Fibroblast of skin of back (primary cell): Measurements from ENCODE around the gene GTF2H1. TPM values are rescaled to one million over a fixed set of nuclear protein-coding genes. Genes with fewer than 3 reads are reported as not detected.
A peak's percentile ranks its signal among the peaks of the same experiment; 100 is the strongest.

ENCODE experiments used
- DNase-seq: peaks from one replicate; pipeline ENCODE4 v3.0.0-alpha.2; 2013
- polyA plus RNA-seq, 2 experiments: library from polyadenylated mRNA; unstranded; fragments of 120-200 nt; gene quantifications; one replicate each; pipeline ENCODE4 v1.2.1, GENCODE V29; 2013; ENCODE audit not compliant: insufficient read length in 2 of 2

Gene GTF2H1
- polyA plus RNA-seq (2013, experiment 1 of 2; ENCODE audit: insufficient read length), result 36.3 TPM
- polyA plus RNA-seq (2013, experiment 2 of 2; ENCODE audit: insufficient read length), result 37.7 TPM

DNA sequence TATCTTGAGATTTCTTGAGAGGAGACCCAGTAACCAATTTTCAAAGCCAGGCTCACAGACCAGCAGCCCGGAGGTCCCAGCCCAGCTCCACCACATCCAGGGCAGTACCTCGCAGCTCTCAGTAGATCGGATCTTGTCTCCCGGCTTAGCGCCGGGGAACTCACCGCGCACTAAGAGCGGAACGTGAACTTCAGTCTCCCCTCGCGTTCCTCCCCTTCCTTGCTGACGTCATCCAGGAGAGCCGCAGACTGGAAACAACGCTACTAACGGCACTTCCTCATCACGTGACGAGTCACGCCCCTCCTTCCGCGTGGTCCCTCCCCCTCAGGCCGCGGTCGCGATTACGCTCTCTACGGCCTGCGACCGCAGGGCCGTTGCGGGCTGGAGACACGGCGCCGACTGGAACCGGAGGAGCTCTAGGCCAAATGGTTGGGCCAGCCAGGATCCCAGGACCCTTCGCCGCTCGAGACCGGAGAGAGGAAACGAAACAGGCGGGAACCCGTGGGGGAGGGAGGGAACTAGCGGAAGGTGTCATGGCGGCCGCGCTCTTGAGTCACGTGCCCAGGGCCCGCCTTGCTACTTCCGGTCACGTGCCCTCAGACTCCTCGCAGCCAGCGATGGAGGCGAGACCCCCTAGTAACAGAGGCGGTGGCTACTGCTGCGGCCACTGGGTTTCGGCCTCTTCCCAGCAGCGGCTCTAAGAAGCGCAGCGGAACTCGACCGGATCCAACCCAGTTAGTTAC, at the start of gene GTF2H1, which contains the start of gene HPS5:
Gene GTF2H1, plus strand, starts transcription at position 599 of the 743 bp plus-strand sequence. CDS start 10,508 bp downstream, outside the sequence.
Gene HPS5, minus strand, starts transcription at position 172 of the 743 bp plus-strand sequence. CDS start 4,282 bp downstream, outside the sequence.
- DNase-seq, result peak; percentile 99

DNA sequence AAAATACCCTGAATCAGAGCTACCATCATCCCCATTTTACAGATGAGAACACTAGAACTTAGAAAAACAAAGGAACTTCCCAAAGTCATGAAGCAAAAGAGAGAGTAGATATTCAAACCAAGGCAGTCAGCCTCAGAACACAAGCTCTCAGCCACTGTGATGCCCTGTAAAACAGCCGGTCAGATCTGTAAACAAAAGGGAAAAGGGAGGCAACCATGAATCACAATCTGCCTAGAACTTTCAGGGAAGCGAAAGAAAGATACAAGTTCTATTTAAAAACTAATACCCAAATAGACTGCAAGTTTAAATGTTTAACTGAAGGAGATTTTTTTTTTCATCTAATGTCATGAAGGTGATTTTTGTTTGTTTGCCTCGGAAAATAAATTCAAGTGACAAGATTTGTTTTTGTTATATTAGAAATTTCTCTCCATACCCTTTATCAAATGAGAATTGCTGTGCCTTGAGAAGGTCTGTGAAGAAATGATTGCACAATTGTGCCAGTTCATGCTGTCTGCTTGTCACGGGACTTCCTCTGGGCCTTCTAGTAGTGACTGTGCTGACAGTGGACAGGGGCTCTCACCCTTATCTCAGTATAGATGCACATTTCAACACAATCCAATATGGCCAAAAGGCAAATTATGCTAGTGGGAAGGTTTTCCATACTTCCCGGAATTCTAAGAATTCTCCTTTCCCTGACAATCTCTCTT, 44.6 kb upstream of the GTF2H1 start:
- DNase-seq, result no peak

DNA sequence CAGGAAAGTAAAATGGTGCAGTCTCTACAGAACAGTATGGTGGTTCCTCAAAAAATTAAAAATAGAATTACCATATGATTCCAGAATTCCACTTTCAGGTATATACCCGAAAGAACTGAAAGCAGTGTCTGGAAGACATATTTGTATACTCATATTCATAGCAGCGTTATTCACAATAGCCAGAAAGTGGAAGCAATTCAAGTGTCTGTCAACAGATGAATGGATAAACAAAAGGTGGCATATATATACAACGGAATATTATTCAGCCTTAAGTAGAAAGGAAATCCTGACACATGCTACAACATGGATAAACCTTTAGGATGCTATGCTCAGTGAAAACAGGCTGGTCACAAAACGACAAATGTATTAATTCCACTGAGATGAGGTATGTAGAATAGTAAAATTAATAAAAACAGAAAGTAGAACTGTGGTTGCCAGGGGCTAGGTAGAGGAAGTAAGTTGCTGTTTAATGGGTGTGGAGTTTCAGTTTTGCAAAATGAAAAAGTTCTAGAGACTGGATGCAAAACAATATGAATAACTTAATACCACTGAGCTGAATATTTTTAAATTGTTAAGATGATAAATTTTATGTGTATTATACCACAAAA, 41.8 kb upstream of the GTF2H1 start:
- DNase-seq, result no peak

GRCh38 chr11:18282626-18283025, 39.7 kb upstream of the GTF2H1 start:
- DNase-seq, result no peak

- DNase-seq, result no peak
Measured at GRCh38 chr11:18285841-18286240, 36.5 kb upstream of the GTF2H1 start.

DNA sequence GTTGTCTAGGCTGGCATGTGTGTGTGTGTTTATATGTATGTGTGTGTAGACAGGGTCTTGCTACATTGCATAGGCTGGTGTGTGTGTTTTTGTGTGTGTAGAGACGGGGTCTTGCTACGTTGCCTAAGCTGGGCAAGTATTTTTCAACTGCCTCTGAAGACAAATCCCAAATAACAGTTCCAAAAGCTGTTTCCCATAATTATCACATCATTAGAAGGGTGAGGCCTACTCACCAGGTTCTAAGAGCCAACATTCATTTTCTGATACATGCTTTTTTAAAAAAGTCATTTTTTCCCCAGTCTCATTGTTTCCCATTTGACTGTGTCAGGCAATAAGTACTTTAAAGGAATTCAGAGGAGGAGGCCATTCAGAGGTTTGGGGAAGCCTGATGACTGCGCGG, 33.5 kb upstream of the GTF2H1 start:
- no peak for DNase-seq

GRCh38 chr11:18294862-18295261, 27.5 kb upstream of the GTF2H1 start:
- no peak for DNase-seq

DNA sequence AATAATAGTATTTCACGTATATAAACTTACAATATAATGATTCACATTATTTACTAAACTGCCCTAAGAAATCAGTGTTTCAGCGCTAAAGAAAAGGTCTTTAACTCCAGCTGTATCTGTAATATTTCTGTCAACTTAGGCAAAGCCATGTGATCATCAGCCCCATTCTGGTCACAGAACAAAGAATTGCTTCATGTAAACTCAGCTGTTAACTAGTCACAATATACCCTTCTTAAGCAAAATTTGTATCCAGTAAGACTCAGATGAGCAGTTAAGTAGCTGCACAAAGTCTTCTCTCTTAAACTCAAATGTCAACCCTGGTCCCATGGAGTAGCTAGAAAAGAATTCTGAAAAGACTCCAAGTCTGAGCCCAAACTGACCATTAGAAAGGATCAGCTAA, 27.1 kb upstream of the GTF2H1 start:
- DNase-seq, result no peak

DNA sequence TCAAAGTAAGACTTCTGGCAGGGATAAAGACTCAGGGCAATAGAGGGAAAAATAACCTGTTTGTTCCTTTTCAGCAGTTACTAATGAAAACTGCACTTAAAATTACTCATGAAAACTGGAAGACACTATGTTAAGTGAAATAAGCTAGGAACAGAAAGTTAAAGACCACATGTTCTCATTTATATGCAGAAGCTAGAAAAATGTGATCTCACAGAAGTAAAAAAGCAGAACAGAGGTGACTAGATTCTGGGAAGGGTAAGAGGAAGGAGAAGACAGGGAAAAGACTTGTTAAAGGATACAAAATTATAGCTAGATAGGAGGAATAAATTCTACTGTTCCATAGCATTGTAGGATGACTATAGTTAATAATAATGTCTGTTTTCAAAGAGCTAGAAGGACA, 22.6 kb upstream of the GTF2H1 start:
- no peak for DNase-seq

GRCh38 chr11:18304745-18305144, 17.6 kb upstream of the GTF2H1 start:
- no peak for DNase-seq

DNA sequence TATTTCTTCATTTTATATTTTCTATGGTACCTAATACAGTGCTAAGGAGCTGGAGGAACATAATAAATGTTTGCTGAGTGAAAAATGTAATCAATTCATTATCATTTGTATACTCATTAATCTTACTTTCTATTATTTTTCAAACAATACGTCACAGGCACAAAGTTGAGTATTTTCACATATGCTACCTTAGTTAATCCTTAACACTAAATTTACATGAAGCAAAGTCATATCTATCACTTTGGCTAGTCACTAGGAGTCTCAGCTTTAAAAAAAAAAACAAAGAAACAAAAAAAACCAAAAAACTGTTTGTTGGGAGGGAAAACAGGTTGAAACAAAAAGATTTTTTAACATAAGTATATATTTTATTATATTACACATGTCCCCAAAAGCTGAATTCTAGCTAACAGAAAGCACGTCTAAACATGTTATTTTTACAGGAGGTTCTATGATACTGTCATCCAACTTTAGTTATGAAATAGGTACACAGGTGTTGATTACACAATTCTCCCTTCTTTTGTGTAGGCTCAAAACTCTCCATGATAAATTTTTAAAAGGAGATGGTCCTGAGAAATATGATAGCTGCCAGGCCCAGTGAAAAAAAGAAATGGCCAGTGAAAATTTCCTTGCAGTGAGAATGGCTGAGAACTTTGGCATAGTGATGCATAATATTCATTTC, 14.8 kb upstream of the GTF2H1 start:
- no peak for DNase-seq

DNA sequence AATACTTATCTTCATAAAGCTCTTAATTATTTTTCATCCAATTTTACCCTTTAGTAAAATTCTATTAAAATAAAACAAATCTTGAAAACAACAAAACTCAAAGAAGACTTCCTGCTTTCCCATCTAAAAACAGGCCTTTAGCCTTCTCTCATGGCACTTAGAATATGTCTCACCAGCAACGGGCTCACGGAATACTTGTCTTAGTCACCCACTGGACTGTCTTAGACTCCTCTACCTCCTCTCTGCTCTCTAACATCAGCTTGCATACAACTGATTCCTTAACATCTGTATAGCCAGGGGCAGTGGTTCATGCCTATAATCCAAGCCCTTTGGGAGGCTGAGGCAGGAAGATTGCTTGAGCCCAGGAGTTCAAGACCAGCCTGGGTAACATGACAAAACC, 14.1 kb upstream of the GTF2H1 start:
- no peak for DNase-seq

DNA sequence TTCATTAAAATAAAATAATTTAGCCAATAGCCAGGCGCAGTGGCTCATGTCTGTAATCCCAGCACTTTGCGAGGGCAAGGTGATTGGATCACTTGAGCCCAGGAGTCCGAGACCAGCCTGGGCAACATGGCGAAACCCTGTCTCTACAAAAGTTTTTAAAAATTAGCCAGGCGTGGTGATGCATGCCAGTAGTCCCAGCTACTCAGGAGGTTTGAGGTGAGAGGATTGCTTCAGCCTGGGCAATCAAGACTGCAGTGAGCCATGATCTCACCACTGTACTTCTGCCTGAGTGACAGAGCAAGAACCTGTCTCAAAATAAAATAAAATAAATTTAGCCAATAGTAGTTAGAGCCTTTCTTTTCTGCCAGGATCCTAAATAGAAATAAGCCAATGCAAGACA, 12.7 kb upstream of the GTF2H1 start:
- no peak for DNase-seq

GRCh38 chr11:18310800-18311340, 11.5 kb upstream of the GTF2H1 start:
- DNase-seq, result peak; percentile 28

DNA sequence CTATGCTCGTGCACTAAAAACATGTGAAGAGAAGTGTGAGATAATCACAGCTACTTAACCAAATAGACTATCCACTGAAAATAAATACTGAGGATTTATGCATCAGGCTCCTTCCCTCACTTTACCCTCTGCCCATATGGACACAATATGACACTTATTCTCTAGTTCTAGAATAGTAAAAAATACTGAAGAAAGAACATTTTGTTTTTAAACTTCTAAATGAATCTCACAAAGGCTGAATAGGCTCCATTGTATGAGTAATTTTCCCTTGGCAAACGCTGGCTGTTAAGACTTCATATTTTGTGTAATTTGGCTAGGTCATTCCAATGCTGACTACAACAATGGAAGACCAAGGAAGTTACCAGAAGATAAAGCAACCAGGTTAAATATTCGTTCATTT, 10.4 kb upstream of the GTF2H1 start:
- DNase-seq, result peak; percentile 45

DNA sequence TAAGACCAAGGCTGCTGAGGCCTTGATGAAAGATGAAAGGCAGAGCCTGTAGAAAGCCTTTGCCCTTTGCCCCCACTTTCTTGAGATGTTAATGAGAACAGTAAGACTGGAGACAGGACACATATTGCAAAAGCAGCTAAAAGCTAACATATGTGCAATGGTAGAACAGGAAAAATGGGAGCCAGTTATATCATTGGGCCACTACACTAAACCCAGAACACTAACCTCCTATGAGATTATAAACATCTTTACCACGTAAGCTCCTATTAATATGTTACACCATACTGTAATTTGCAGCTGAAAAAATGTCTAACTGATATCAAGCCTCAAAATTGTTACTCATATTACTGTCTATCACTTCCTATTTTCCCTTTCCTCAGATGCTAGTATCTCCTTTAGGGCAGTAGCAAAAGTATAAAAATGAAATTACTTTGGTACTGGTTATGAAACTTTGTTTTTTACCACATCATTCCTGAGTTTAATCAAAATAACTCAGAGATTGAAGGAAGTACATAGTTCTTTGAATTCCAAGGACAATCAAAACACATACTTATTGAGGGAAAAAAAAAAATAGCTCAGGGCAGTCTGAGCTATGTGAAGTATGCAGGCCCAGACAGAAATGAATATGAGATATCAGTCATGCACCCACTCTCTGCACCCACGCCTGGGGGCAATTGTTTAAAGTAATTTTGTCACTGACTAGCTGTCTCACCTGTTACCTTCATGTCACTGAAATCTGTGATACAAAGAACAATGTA, 9.5 kb upstream of the GTF2H1 start:
- peak; percentile 90 for DNase-seq

GRCh38 chr11:18313965-18314763, 8.2 kb upstream of the GTF2H1 start:
- DNase-seq, result peak; percentile 58

DNA sequence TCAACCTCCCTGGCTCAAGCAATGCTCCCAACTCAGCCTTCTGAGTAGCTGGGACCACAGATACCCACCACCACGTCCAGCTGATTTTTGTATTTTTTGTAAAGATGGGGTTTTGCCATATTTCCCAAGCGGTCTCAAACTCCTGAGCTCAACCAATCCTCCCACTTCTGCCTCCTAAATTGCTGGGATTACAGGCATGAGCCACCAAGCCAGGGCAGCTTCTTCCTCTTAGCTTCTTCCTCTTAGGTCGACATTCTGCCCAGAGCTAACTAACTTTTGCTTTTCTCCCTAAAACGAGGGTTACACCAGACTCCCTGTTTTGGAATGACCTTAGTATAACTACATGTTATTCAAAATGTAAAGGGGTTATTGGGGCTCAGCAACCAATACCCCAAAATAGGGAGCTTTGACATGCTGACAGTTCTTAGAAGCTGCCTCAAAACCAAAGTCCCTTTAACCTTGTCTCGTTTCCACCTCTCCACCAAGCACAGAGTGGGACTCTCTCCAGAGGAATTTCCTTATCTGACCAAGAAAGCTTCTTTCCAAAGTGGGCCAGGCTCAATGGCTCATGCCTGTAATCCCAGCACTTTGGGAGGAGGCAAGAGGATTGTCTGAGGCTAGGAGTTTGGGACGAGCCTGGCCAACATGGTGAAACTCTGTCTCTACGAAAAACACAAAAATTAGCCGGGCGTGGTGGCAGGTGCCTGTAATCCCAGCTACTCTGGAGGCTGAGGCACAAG, 7.4 kb upstream of the GTF2H1 start:
- DNase-seq, result no peak

GRCh38 chr11:18315893-18316292, 6.5 kb upstream of the GTF2H1 start:
- no peak for DNase-seq

GRCh38 chr11:18317551-18317950, 4.8 kb upstream of the GTF2H1 start:
- no peak for DNase-seq
